Right cardiac atrium (tissue), 5 donors: Measurements from ENCODE around the gene MTHFD2L. TPM values are rescaled to one million over a fixed set of nuclear protein-coding genes. Genes with fewer than 3 reads are reported as not detected.

Experiments used
- ATAC-seq, 2 donors: fragments of 200-7000 bp; cut with Tn5 transposase; one replicate each; pipeline versions ENCODE4 v1.8.0 to v1.9.1; 2020; ENCODE audit warnings: moderate library complexity in 2 of 2, mild to moderate bottlenecking in 1 of 2
- DNase-seq, 3 donors: peaks; one replicate each; pipeline ENCODE4 v3.0.0-alpha.2; 2020
- H3K27ac ChIP-seq: one replicate; pipeline ENCODE4 v1.5.1; 2013; ENCODE audit warnings: mild to moderate bottlenecking, low read length, control low read depth, moderate library complexity
- H3K27me3 ChIP-seq: one replicate; pipeline ENCODE4 v1.6.1; 2013; ENCODE audit not compliant: control insufficient read depth, insufficient read depth
- H3K4me1 ChIP-seq: one replicate; pipeline ENCODE4 v1.6.1; 2013; ENCODE audit warnings: low read length; ENCODE audit not compliant: control insufficient read depth, insufficient read depth
- H3K4me3 ChIP-seq: one replicate; pipeline ENCODE4 v1.5.1; 2013; ENCODE audit warnings: low read length, control low read depth
- H3K9me3 ChIP-seq: one replicate; pipeline ENCODE4 v1.6.1; 2013; ENCODE audit warnings: low read length; ENCODE audit not compliant: control insufficient read depth
- WGBS: extraction: QIAGEN DNeasy Blood & Tissue Kit; methylation state at CpG from one replicate; pipeline ENCODE4 v1.1.7; 2013; 5-methylcytosine and 5-hydroxymethylcytosine counted together
- intact Hi-C, 4 donors: fragments of 100-400 bp; cut with DNase I; formaldehyde crosslinking; loops; one replicate each; pipeline versions ENCODE4 v1.11.0 to v1.14.0; 2022 to 2023
- polyA plus RNA-seq: library from polyadenylated mRNA; stranded (reverse); fragments of 200-250 nt; gene quantifications from one replicate; pipeline ENCODE4 v1.2.3, GENCODE V29; 2013
- total RNA-seq, 4 donors: library from RNA; stranded (reverse); fragmentation: NEBNext Ultra II Directional; extraction: Animal tissue kit (Norgen Biotek cat#: 25700); gene quantifications; one replicate each; pipeline ENCODE4 v1.2.1, GENCODE V29; 2021
- donor health status: healthy with polysubstance abuse.
- donor health status: DM: no; HTN: yes; CAD: no.
- donor health status: DM: no; HTN: no; CAD: no.
- donor health status: DM: no; HTN: yes; CAD: no; lungs with severe emphysema.
- donor health status: DM: yes; HTN: yes; CAD: no.

MTHFD2L gene
- total and polyA plus RNA-seq, 5 donors = 8.7 to 14.2 (median 11.5) TPM

DNA sequence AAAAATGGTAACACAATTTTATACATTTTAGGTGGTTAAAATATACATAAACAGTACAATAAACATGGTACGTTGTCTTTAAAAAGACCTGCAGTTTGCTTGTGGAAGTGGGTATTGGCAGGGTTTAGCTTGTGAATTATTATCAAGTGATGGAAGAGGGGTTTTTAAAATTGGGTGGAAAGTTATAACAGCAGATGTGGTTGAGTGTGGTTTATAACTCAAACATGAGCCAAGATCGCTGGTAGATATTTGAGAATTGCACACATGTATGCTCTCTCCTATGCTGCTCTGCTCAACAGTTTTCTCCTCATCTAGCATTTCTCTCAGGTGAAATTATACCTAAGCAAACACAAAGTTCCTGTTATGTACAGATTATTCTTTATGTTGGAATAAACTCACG, 164.4 kb downstream of the MTHFD2L start:
- peaks cover 3% of the 10 kb centered on the region for H3K4me1 ChIP-seq
- intact Hi-C loops = no loop called here
- no peaks in the 10 kb centered on the region for H3K9me3 ChIP-seq
- 83% methylated on average over 3 of the region's 3 CpGs for WGBS
- no peak overlapping the region for H3K4me3 ChIP-seq
- no peak overlapping the region for H3K27ac ChIP-seq
- H3K27me3 ChIP-seq = no peaks in the 10 kb centered on the region
- DNase-seq (no peak), ATAC-seq (no peak)

DNA sequence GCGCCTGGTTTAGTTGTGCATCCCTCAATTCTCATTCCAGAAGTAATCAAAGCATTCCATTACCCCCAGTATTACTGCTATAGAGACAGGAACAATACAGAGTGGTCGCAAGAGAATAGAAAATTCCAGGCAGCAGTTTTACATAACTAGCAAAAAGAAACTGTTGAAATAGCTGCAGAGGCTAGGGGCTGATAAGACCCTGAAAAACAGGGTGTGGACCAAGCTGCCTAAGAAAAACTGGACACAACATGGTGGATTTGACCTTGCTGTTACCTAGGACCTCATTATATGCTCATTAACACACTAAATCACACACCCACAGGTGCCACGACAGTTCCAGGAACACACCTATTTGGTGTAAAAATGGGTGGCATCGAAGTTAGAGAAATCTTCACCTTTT, 165.7 kb downstream of the MTHFD2L start:
- intact Hi-C loops = no loop called here
- H3K27me3 ChIP-seq = no peaks in the 10 kb centered on the region
- no peak for DNase-seq

DNA sequence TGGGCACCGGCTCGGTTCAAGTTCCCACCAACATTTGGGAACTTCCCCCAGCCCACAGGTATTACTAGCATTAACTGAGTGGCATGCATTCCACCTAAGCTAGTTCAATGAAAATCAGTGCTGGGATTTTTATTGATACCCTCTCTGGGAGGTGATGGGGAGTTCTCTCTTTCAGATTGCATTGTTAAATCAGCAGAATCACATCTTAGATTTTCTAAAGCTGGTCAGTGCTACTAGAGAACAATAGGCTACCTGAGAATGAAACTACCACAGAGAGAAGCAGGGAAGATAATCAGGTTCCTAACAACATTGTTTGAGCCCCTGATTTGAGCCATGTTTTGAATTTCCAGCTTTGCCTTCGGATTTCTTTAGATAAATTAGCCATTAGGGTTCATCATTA, 166.3 kb downstream of the MTHFD2L start:
- Histone ChIP-seq H3K27ac (no peak overlapping the region), H3K27me3 (no peaks in the 10 kb centered on the region), H3K9me3 (no peaks in the 10 kb centered on the region), H3K4me1 (peaks cover 3% of the 10 kb centered on the region), H3K4me3 (no peak overlapping the region)
- WGBS = 79% methylated on average over 3 of the region's 3 CpGs
- DNase-seq = no peak
- intact Hi-C loops = no loop called here
- ATAC-seq = no peak

More for the DNA sequence above, 165.7 kb downstream of the MTHFD2L start:
- WGBS = 70% methylated on average over 4 of the region's 4 CpGs
- Histone ChIP-seq H3K4me3 (no peak overlapping the region), H3K4me1 (peaks cover 3% of the 10 kb centered on the region), H3K9me3 (no peaks in the 10 kb centered on the region), H3K27ac (no peak overlapping the region)
- ATAC-seq = no peak

DNA sequence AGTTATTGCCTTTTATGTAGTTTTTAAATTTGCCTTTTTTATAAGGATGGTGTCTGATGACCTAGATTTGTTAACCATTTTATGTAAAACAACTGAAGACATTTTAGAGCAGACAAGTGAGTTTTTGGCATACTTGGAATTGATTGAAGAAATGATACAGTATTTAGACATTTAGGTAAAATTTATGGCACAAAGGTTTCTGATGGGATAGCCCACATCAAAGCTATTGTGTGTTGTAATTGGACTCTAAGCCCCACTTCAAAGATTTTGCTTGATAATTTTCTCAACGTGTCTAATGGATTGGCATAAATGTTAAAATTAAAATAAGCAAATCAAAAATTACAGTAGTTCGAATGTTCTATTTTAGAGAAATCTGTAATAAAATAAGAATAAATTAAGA, 168.0 kb downstream of the MTHFD2L start:
- intact Hi-C loops = no loop called here
- Histone ChIP-seq H3K27me3 (no peaks in the 10 kb centered on the region), H3K4me3 (no peak overlapping the region), H3K9me3 (no peaks in the 10 kb centered on the region), H3K4me1 (no peaks in the 10 kb centered on the region), H3K27ac (no peak overlapping the region)
- 78% methylated on average over 2 of the region's 2 CpGs for WGBS
- DNase-seq = no peak
- no peak for ATAC-seq

DNA sequence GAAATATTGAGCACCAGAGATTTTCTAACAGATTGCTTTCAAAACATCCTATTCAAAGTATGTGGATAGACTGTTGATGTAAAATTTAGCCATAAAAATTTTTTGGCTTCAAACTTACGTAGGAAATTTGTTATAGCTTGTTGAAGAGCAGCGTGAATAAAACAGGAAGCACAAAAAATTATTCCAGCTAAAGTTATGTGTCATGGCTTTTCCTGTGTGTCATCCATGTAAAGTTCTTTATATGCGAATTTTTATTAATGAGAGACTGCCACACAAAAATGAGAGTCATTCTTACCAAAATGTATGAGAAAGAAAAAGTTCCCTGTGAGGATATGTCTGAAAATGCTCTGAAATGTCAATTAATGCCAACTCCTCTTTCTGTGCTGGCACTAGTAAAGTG, 169.8 kb downstream of the MTHFD2L start:
- no peaks in the 10 kb centered on the region for H3K4me1 ChIP-seq
- H3K27me3 ChIP-seq = no peaks in the 10 kb centered on the region
- H3K4me3 ChIP-seq = no peak overlapping the region
- DNase-seq (no peak), ATAC-seq (no peak)
- 52% methylated on average over 3 of the region's 3 CpGs for WGBS
- intact Hi-C loops = no loop called here
- no peaks in the 10 kb centered on the region for H3K9me3 ChIP-seq
- H3K27ac ChIP-seq = no peak overlapping the region

DNA sequence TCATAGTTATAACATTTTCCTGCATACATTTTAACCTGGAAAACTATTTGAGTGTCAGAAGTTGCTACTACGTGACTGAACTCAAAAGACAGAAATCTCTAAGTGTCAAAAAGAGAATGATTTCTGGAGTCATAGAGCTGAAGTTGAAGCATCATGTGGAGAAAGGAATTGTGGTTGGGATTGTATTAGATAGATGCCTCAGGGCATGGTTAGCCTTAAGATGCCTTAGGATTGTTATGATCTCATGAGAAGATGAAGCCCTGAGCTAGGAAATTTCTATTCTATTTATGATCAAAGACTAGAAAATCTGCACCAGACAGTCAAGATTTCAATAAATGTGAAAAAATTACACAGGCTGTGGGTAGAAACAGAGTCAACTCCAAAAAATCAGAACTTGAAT, 170.6 kb downstream of the MTHFD2L start:
- Histone ChIP-seq H3K27ac (no peak overlapping the region), H3K27me3 (no peaks in the 10 kb centered on the region), H3K4me3 (no peak overlapping the region), H3K9me3 (no peaks in the 10 kb centered on the region), H3K4me1 (no peaks in the 10 kb centered on the region)
- WGBS = 83% methylated on average over 1 of the region's 1 CpG
- DNase-seq (no peak), ATAC-seq (no peak)
- intact Hi-C loops = no loop called here

DNA sequence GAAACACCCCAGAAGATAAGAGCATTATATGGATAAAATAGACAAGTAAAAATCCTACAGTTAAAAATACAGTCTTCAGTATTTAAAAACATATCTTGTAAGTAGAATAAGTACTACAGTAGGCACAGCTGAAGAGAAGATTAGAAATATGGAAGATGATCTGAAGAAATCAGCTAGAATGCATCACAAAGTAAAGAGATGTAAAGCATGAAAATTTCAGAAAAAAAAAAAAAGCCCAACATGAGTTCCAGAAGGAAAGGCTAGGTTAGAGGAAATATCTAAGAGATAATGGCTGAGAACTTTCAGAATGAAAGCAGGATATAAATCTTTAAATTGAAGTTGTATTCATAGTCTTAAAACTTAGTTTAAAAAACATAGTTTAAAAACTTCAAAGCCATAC, 171.4 kb downstream of the MTHFD2L start:
- intact Hi-C loops = no loop called here
- H3K27me3 ChIP-seq = no peaks in the 10 kb centered on the region
- no peak overlapping the region for H3K27ac ChIP-seq
- no peaks in the 10 kb centered on the region for H3K4me1 ChIP-seq
- no peak for DNase-seq
- no peaks in the 10 kb centered on the region for H3K9me3 ChIP-seq
- ATAC-seq = no peak
- no peak overlapping the region for H3K4me3 ChIP-seq

DNA sequence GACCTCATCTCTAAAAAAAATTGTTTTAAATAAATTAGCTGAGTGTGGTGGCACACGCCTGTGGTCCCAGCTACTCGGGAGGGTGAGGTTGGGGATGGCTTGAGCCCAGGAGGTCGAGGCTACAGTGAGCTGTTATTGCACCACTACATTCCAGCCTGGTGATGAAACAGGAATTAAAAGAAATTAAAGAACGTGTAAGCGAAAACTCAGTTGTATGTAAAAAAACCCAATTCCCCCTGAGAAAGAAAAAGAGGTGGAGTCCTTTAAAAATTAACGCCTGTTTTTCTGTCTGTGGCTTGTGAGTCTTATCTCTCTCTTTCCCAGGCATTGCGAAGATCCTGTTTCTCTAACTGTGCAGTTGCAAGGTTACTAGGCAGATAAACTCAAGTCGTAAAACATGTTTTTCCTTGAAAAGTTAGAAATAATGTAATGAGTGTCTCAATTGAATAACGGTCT, 172.4 kb downstream of the MTHFD2L start:
- DNase-seq = no peak
- WGBS = 59% methylated on average over 9 of the region's 9 CpGs

DNA sequence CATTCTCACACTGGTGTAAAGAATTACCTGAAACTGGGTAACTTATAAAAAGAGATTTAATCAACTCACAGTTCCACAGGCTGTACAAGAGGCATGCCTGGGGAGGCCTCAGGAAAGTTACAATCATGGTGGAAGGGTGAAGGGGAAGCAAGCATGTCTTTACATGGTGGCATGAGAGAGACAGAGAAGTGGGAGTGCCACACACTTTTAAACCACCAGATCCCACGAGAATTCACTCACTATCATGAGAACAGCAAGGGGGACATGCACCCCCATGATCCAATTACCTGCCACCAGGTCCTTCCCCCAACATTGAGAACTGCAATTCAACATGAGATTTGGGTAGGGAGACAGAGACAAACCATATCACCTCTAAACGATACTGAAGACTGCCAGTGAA, 173.3 kb downstream of the MTHFD2L start:
- Histone ChIP-seq H3K27ac (no peak overlapping the region), H3K27me3 (no peaks in the 10 kb centered on the region)
- intact Hi-C loops = no loop called here

More for the DNA sequence above, 172.4 kb downstream of the MTHFD2L start:
- Histone ChIP-seq H3K27me3 (no peaks in the 10 kb centered on the region), H3K27ac (no peak overlapping the region), H3K4me1 (no peaks in the 10 kb centered on the region), H3K4me3 (no peak overlapping the region), H3K9me3 (no peaks in the 10 kb centered on the region)
- ATAC-seq = no peak
- intact Hi-C loops = no loop called here

DNA sequence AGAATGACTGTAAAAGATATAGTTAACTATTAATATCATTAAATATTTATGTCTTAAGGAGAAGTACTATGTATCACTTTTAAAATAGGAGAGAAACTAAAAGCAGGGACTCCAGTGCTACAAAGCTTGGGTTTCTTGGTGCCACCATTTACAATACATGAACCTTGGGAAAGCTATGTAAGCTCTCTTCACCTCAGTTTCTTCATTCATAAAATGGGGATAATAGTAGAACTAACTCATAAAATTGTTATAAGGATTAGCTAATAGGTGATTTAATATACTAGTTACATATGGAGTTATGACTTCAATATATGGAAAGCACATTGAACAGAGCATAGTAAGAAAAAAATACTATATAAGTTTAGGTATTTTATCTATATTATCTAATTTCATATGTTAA, 174.0 kb downstream of the MTHFD2L start:
- H3K9me3 ChIP-seq = no peaks in the 10 kb centered on the region
- no peak overlapping the region for H3K27ac ChIP-seq
- no peak overlapping the region for H3K4me3 ChIP-seq
- intact Hi-C loops = no loop called here
- no peak for DNase-seq
- H3K27me3 ChIP-seq = no peaks in the 10 kb centered on the region
- no peak for ATAC-seq
- no peaks in the 10 kb centered on the region for H3K4me1 ChIP-seq

More for the DNA sequence above, 173.3 kb downstream of the MTHFD2L start:
- Histone ChIP-seq H3K9me3 (no peaks in the 10 kb centered on the region), H3K4me1 (no peaks in the 10 kb centered on the region), H3K4me3 (no peak overlapping the region)
- ATAC-seq = no peak
- no peak for DNase-seq
- 79% methylated on average over 2 of the region's 2 CpGs for WGBS

DNA sequence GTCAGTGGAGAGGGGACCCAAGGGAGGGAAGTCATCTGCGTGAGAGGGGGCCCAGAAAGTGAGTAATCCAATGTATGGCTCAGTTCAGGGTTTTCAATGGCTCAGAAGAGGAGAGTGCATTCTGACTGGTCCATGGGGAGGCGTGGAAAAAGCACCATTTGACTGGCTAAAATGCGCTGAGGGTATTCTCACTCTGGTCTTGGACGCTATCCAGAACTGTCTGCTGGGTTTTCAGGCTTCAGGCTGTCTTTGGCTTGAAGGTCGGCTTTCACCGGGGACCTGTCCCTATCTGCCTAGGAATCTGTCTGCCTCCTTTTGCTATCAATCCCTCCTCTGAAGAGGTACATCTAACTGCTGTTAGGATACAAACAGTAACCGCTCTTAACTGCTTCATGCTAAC, 176.7 kb downstream of the MTHFD2L start:
- 85% methylated on average over 7 of the region's 7 CpGs for WGBS
- H3K27me3 ChIP-seq = no peaks in the 10 kb centered on the region
- no peak overlapping the region for H3K27ac ChIP-seq
- no peaks in the 10 kb centered on the region for H3K9me3 ChIP-seq
- DNase-seq = no peak
- H3K4me3 ChIP-seq = no peak overlapping the region
- ATAC-seq = no peak
- intact Hi-C loops = no loop called here
- H3K4me1 ChIP-seq = no peaks in the 10 kb centered on the region

DNA sequence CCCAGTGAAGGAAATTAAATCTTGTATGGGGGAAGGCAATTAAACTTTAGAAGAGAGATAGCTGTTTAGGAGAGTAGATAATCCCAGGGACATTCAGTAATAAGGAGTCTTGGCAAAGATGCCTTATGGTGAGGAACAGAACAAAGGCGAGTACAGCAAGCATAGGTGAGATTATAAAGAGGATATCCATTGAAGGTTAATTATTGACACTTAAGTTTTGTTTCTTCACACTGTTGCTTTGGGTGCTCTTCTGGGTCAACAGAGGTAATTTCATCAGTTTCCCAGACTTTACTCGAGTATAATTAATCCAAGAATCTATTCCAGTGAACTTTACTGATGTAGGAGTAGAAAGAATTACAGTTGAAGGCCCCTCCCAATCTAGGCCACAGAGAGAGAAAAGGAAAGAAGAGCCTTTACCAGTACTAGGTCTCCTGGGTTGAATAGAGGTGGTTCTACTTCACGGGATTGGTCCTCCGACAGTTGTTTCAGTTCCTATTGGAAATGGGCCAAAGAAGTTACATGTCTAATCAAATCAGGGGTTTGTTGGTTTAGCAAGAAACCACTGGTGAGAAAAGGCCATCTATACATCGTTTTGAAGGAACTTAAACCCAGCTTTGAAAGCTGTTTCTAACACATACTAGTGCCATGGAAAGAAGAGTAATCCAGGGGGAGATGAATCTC, 177.6 kb downstream of the MTHFD2L start:
- no peaks in the 10 kb centered on the region for H3K27me3 ChIP-seq
- H3K9me3 ChIP-seq = no peaks in the 10 kb centered on the region
- intact Hi-C loops = no loop called here
- no peak overlapping the region for H3K4me3 ChIP-seq
- no peak overlapping the region for H3K27ac ChIP-seq
- DNase-seq (no peak), ATAC-seq (no peak)
- 61% methylated on average over 5 of the region's 5 CpGs for WGBS
- no peaks in the 10 kb centered on the region for H3K4me1 ChIP-seq
